IMR-90 (cell line): ENCODE results near the gene KATNIP. TPM values are rescaled to one million over a fixed set of nuclear protein-coding genes. Genes with fewer than 3 reads are reported as not detected.
A peak's percentile ranks its signal among the peaks of the same experiment; 100 is the strongest.

ENCODE experiments used
- ATAC-seq: fragments of 200-7000 bp; cut with Tn5 transposase; 2 replicates; pipeline ENCODE4 v1.9.1; 2020; ENCODE audit warnings: low read depth, mild to moderate bottlenecking, moderate library complexity
- BruUV-seq: library from RNA; stranded (reverse); fragments of 400-500 nt; replicated peaks from 2 replicates; lab custom pipeline; 2021; lab: Mats Ljungman, UMichigan
- CTCF ChIA-PET: fragments of 300-600 bp; formaldehyde crosslinking; extraction: SDS; loops from one replicate; lab custom pipeline; 2021; ENCODE audit warnings: antibody characterized with exemption; lab: Yijun Ruan, JAX
- POLR2A ChIA-PET: fragments of 300-600 bp; sonication (Branson Sonifier 250); formaldehyde crosslinking; loops from one replicate; lab custom pipeline; 2022; ENCODE audit warnings: antibody characterized with exemption; ENCODE audit not compliant: unreplicated experiment; lab: Charles Lee
- DNase-seq: peaks from one replicate; pipeline ENCODE4 v3.0.0; 2013
- H2AFZ ChIP-seq: replicated peaks from 2 replicates; pipeline ENCODE3; 2013; ENCODE audit warnings: low read length, mild to moderate bottlenecking; ENCODE audit not compliant: poor library complexity
- H2AK5ac ChIP-seq: 2 replicates; pipeline ENCODE4 v1.6.1; 2013; ENCODE audit warnings: low read depth, low read length, inconsistent platforms
- H2AK9ac ChIP-seq: replicated peaks from 2 replicates; pipeline ENCODE3; 2013; ENCODE audit warnings: mild to moderate bottlenecking, low read depth, low read length, moderate library complexity; ENCODE audit not compliant: poor library complexity
- H2BK120ac ChIP-seq: 2 replicates; pipeline ENCODE4 v1.6.1; 2013; ENCODE audit warnings: low read depth, low read length, inconsistent platforms
- H2BK15ac ChIP-seq: 3 replicates; pipeline ENCODE4 v1.6.1; 2013; ENCODE audit warnings: low read depth, low read length, inconsistent platforms
- H2BK20ac ChIP-seq: 2 replicates; pipeline ENCODE4 v1.6.1; 2013; ENCODE audit warnings: low read depth, mild to moderate bottlenecking, inconsistent platforms, low read length, moderate library complexity
- H2BK5ac ChIP-seq: 2 replicates; pipeline ENCODE4 v1.6.1; 2013; ENCODE audit warnings: mild to moderate bottlenecking, low read depth, low read length, inconsistent platforms; ENCODE audit not compliant: poor library complexity, severe bottlenecking
- H3K14ac ChIP-seq: replicated peaks from 2 replicates; pipeline ENCODE4 v1.6.1; 2013; ENCODE audit warnings: low read depth, low read length, inconsistent platforms
- H3K18ac ChIP-seq: 2 replicates; pipeline ENCODE4 v1.6.1; 2013; ENCODE audit warnings: low read depth, low read length, control low read depth
- H3K23ac ChIP-seq: 2 replicates; pipeline ENCODE4 v1.6.1; 2013; ENCODE audit warnings: low read depth, low read length, inconsistent platforms
- H3K27ac ChIP-seq: 2 replicates; pipeline ENCODE4 v1.5.1; 2013; ENCODE audit warnings: mild to moderate bottlenecking, control low read depth, low read length; ENCODE audit not compliant: insufficient read depth
- H3K27me3 ChIP-seq: 2 replicates; pipeline ENCODE4 v1.6.1; 2013; ENCODE audit warnings: low read length; ENCODE audit not compliant: control insufficient read depth, insufficient read depth
- H3K36me3 ChIP-seq: 2 replicates; pipeline ENCODE4 v1.6.1; 2013; ENCODE audit warnings: low read length, mixed read lengths; ENCODE audit not compliant: control insufficient read depth, insufficient read depth
- H3K4ac ChIP-seq: 2 replicates; pipeline ENCODE4 v1.6.1; 2013; ENCODE audit warnings: low read depth, low read length, inconsistent platforms
- H3K4me1 ChIP-seq: 2 replicates; pipeline ENCODE4 v1.6.1; 2013; ENCODE audit warnings: low read length, mixed read lengths; ENCODE audit not compliant: control insufficient read depth, insufficient read depth
- H3K4me2 ChIP-seq: 2 replicates; pipeline ENCODE4 v1.6.1; 2013; ENCODE audit warnings: low read depth, mild to moderate bottlenecking, control low read depth, low read length, moderate library complexity
- H3K4me3 ChIP-seq: 2 replicates; pipeline ENCODE4 v1.5.1; 2013; ENCODE audit warnings: low read depth, mild to moderate bottlenecking, control low read depth, low read length, moderate library complexity; ENCODE audit not compliant: insufficient read depth
- H3K56ac ChIP-seq: 2 replicates; pipeline ENCODE4 v1.6.1; 2013; ENCODE audit warnings: low read length, inconsistent platforms; ENCODE audit not compliant: insufficient read depth; ENCODE audit errors: extremely low read depth
- H3K79me1 ChIP-seq, 2 experiments: 2 replicates each; pipeline ENCODE4 v1.6.1; 2013; ENCODE audit warnings: low read length in 2 of 2, inconsistent platforms in 1 of 2, low read depth in 1 of 2
- H3K9ac ChIP-seq: 2 replicates; pipeline ENCODE4 v1.6.1; 2013; ENCODE audit warnings: low read depth, low read length, control low read depth
- H3K9me1 ChIP-seq: 2 replicates; pipeline ENCODE4 v1.6.1; 2013; ENCODE audit warnings: low read length, inconsistent platforms; ENCODE audit not compliant: insufficient read depth
- H3K9me3 ChIP-seq: 2 replicates; pipeline ENCODE4 v1.6.1; 2013; ENCODE audit warnings: low read length; ENCODE audit not compliant: control insufficient read depth, insufficient read depth
- H4K20me1 ChIP-seq: 2 replicates; pipeline ENCODE4 v1.6.1; 2013; ENCODE audit warnings: low read length, inconsistent platforms; ENCODE audit not compliant: insufficient read depth
- H4K5ac ChIP-seq: 2 replicates; pipeline ENCODE4 v1.6.1; 2013; ENCODE audit warnings: mild to moderate bottlenecking, low read depth, low read length, control low read depth
- H4K8ac ChIP-seq, 2 experiments: 2 replicates each; pipeline ENCODE4 v1.6.1; 2013; ENCODE audit warnings: low read depth in 2 of 2, low read length in 2 of 2, control low read depth in 1 of 2, inconsistent platforms in 1 of 2
- H4K91ac ChIP-seq: 2 replicates; pipeline ENCODE4 v1.6.1; 2013; ENCODE audit warnings: low read depth, low read length, inconsistent platforms; ENCODE audit not compliant: insufficient read depth
- BHLHE40 ChIP-seq: fragments of 150-350 bp; IDR thresholded peaks from 2 replicates; pipeline ENCODE4 v1.6.1; 2016; ENCODE audit warnings: mild to moderate bottlenecking, low read depth, low read length
- CEBPB ChIP-seq: IDR thresholded peaks from 2 replicates; pipeline ENCODE4 v1.6.1; 2012; ENCODE audit warnings: low read depth, low read length, improper control_type of control experiment
- MAFK ChIP-seq: IDR thresholded peaks from 2 replicates; pipeline ENCODE4 v1.6.1; 2012; ENCODE audit warnings: low read depth, low read length, improper control_type of control experiment
- MAZ ChIP-seq: IDR thresholded peaks from 2 replicates; pipeline ENCODE4 v1.6.1; 2012; ENCODE audit warnings: low read depth, mild to moderate bottlenecking, low read length, improper control_type of control experiment, moderate library complexity, borderline replicate concordance
- MXI1 ChIP-seq: IDR thresholded peaks from 2 replicates; pipeline ENCODE4 v1.6.1; 2012; ENCODE audit warnings: low read depth, mild to moderate bottlenecking, low read length, moderate library complexity, borderline replicate concordance
- RAD21 ChIP-seq: IDR thresholded peaks from 2 replicates; pipeline ENCODE4 v1.6.1; 2012; ENCODE audit warnings: low read length, improper control_type of control experiment
- RFX5 ChIP-seq: IDR thresholded peaks from 2 replicates; pipeline ENCODE4 v1.8.0; 2012; ENCODE audit warnings: low read depth, mild to moderate bottlenecking, low read length, moderate library complexity
- SMC3 ChIP-seq: fragments of 150-350 bp; IDR thresholded peaks from 2 replicates; pipeline ENCODE4 v1.6.1; 2016; ENCODE audit warnings: low read depth, mild to moderate bottlenecking, antibody characterized with exemption, low read length, moderate library complexity
- WGBS, 2 experiments: methylation state at CpG; one replicate each; pipeline versions ENCODE4 v1.1.5 to v1.1.7; 2013; ENCODE audit warnings: missing lambda C conversion rate in 2 of 2; ENCODE audit not compliant: insufficient read length in 1 of 2; ENCODE audit errors: extremely low coverage in 2 of 2; 5-methylcytosine and 5-hydroxymethylcytosine counted together
- dilution Hi-C: fragments of 300-500 bp; cut with HindIII; formaldehyde crosslinking; loops from one replicate; pipeline ENCODE4 v1.14.3; 2018; ENCODE audit warnings: low sequenced_read_pairs; ENCODE audit not compliant: unreplicated experiment
- in situ Hi-C: fragments of 300-500 bp; cut with MboI; formaldehyde crosslinking; loops from 3 replicates; pipeline ENCODE4 v1.14.3; 2019; ENCODE audit warnings: low sequenced_read_pairs, inconsistent platforms, mixed read lengths
- intact Hi-C: fragments of 100-400 bp; cut with micrococcal nuclease; formaldehyde crosslinking; loops from 2 replicates; pipeline ENCODE4 v1.10.0; 2022
- polyA plus RNA-seq, 3 experiments: library from polyadenylated mRNA; depleted of rRNA; stranded (reverse); fragments of >200 nt; gene quantifications; 2 replicates each; pipeline ENCODE4 v1.2.3, GENCODE V29; 2012; ENCODE audit warnings: low replicate concordance in 1 of 3
- total RNA-seq: library from RNA; depleted of rRNA; stranded (reverse); fragments of >200 nt; gene quantifications from 2 replicates; pipeline ENCODE4 v1.2.3, GENCODE V29; 2012

The KATNIP gene
- total and polyA plus RNA-seq, 2 of the 4 experiments (the other 2 are of a cell fraction) = 16.7 to 18.6 TPM

- Histone ChIP-seq H3K4me2 (no peak overlapping the region), H3K23ac (no peak overlapping the region; the same call in 1 of the 2 replicates), H4K8ac (no peak overlapping the region), H2BK15ac (no peak overlapping the region), H4K91ac (no peak overlapping the region), H4K20me1 (0 out of 2 replicates have a peak, but pooled peaks cover 3% of the 10 kb centered on the region), H2AK5ac (no peak overlapping the region), H3K14ac (no peak overlapping the region; the same call in 1 of the 2 replicates), H2BK120ac (no peak overlapping the region), H3K9me1 (peaks cover 13% of the 10 kb centered on the region), H3K4me1 (peaks cover 3% of the 10 kb centered on the region; the same call in 1 of the 2 replicates), H2AK9ac (no peak overlapping the region), H2BK5ac (no peak overlapping the region), H3K18ac (no peak overlapping the region), H3K79me1 (peaks cover 12 to 16% of the 10 kb centered on the region in 2 experiments; a peak in 3 of 4 replicates), H3K4ac (no peak overlapping the region), H3K4me3 (no peak overlapping the region), H3K9me3 (no peaks in the 10 kb centered on the region), H3K56ac (no peak overlapping the region), H3K27me3 (no peaks in the 10 kb centered on the region), H3K9ac (no peak overlapping the region), H2AFZ (no peak overlapping the region), H4K5ac (no peak overlapping the region), H2BK20ac (no peak overlapping the region), H3K36me3 (peaks cover 55% of the 10 kb centered on the region), H3K27ac (no peak overlapping the region)
- dilution Hi-C loops (no loop called here), in situ Hi-C loops (no loop called here), intact Hi-C loops (no loop called here)
- no peak for TF ChIP-seq MAFK
- TF ChIP-seq CEBPB = no peak
- TF ChIP-seq MAZ = no peak
- no peak for TF ChIP-seq RAD21
- TF ChIP-seq BHLHE40 = no peak
- TF ChIP-seq MXI1 = no peak
- TF ChIP-seq RFX5 = no peak
- no peak for TF ChIP-seq SMC3
- no TSS peak for BruUV-seq
- CTCF ChIA-PET = no interaction called here
- 65% methylated on average over 5 of the region's 16 CpGs; no CpG with 5 or more reads in 1 of the 2 experiments for WGBS, 2 experiments
- no peak; the same call in 1 of the 2 replicates for ATAC-seq
- POLR2A ChIA-PET = no interaction called here
- DNase-seq = peak; percentile 63
These were observed 28.8 kb upstream of the KATNIP start for GRCh38 chr16:27520982-27521673.
